ENCODE measurements around the gene DAB2IP.

The DAB2IP gene

DNA sequence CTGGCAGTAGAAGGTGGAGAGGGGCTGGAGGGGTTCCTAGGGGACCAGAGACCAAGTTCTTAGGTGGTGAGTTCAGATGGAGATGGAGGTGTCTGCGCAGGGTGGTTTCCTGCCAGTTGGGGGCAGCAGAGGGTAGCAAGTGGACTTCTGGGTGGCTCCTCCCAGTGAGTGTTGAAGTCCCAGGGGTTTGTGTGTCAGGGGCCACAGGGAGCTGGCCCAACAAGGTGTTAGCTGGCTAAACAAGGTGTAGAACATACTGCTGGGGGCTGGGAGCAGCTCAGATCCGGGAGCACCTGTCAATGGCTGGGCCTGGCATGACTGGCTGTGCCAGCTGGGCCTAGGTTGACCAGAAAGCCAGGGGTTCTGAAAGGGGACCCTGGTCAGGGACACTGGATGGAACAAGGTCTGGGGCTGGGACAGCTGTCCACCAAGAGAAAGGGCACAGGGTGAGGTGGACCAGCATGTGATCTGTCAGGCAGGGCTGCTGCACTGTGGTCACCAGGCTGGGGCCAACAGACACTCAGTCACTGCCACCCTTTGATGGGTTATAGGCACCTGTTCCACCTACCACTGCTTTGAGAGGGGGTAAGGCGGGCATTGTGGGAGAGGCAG is 35.6 kb downstream of the DAB2IP start:
- peak; percentile 43 for DNase-seq

GRCh38 chr9:121688146-121688680 is 36.8 kb downstream of the DAB2IP start:
- DNase-seq = no peak

- DNase-seq = no peak
Measured at GRCh38 chr9:121688681-121689080, 37.2 kb downstream of the DAB2IP start.

DNA sequence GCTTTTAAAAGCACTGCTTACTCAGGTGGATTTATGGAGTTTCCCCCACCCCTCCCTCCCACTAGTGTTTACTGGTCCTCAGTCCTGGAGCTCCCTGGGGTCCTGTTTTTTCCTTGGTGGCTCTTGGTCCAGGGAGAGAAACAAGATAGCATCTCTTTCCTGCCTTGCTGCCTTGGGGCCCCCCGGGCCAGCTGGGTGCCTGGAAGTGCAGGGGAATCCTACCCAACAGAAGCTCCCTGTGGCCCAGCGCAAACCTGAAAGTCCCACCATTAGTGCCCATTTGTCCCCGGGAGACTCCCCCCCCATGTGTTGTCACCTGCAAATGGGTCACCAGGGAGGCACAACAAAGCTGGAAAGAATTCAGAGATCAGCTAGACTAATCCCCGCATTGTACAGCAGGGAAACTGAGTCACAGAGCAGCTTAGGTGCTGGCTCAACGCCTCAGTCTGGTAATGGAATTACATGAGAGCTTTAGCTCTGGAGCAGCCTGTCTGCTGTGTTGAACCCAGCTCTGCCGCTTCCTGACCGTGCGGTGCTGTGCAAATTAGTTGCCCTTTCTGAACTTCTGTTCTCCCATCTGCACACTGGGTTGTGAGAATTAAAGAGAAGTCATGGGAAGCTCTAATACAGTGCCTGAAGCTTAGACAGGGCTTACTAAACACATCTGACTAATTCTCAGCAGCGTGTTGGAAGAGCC is 38.2 kb downstream of the DAB2IP start:
- no peak for DNase-seq

DNA sequence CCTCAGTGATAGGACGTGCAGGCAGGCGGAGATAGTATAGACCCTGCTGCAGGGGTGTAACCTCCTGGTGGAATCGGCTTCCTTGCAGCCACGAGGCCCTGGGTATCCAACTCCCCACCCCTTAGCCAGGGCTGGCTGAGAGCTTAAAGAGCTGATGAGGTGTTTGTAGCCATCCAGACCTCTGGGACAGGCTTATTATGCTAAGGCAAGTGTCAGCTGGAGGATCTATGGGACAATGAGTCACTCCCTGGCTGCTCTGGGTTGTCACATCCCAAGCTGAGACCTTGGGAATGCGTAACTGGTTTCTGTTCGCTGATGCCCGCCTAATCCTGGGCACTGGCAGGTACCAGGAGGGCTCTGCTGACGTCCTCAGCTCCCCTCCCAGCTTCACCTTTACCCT is 38.9 kb downstream of the DAB2IP start:
- no peak for DNase-seq

DNA sequence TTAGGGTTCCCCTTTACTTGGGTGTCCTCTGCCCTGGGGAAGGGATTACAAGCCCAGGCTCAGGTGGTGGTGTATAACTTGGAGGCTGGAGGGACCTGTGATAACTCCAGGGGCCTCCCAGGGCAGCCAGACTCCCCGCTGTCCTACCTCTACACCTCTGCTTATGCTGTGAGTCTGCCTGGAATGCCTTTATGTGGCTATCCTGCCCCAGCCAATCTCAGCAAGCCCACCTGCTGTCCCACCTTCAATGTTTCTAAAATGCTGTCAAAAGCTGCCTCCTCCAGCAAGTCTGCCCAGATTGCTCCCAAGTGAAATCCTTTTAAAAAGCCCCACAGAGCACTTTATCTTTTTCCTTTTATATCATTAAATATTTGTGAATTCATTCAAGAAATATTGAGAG is 39.3 kb downstream of the DAB2IP start:
- no peak for DNase-seq

- DNase-seq = no peak
Measured at GRCh38 chr9:121691890-121692289, 40.5 kb downstream of the DAB2IP start.

DNA sequence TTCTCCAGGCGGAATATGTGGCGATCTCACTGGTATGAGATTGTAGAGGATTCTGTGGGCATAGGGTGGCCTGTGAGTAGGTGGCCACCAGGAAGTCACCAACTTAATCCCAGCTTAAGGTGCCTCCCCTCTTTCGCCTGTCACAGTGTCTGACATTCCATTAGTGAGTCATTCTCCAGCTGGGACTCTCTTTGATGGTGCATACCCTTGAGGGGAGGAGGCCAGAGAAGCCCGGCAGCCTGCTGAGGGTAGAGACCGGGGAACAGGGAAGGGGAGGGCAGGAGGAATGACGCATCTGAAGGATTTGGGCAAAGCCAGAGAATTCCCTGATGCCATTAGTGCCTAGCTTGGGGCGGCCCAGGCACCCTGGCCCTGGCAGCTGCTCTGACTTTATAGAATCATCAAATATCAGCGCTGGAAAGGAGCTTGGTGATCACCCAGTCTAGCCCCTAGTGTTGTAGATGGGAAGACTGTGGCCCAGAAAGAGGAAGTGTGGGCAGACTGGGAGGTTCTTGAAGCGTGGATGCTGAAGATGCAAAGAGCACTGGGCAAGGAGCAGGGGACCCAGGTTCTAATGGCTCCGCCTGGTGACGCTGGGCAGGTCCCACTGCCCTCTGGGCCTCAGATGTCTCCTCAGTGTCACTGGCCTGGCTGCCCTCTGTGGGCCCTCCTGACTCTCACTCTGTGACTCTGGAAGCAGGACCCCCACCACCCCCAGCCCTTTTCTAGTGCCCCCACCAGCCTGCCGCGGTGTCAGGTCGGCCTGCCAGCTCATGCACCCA is 41.4 kb downstream of the DAB2IP start:
- no peak for DNase-seq

- no peak for DNase-seq
Measured at GRCh38 chr9:121693388-121693670, 41.9 kb downstream of the DAB2IP start.

- DNase-seq = no peak
Measured at GRCh38 chr9:121694001-121694400, 42.6 kb downstream of the DAB2IP start.

GRCh38 chr9:121694600-121694999 is 43.2 kb downstream of the DAB2IP start:
- DNase-seq = no peak

GRCh38 chr9:121696930-121697329 is 45.5 kb downstream of the DAB2IP start:
- no peak for DNase-seq

DNA sequence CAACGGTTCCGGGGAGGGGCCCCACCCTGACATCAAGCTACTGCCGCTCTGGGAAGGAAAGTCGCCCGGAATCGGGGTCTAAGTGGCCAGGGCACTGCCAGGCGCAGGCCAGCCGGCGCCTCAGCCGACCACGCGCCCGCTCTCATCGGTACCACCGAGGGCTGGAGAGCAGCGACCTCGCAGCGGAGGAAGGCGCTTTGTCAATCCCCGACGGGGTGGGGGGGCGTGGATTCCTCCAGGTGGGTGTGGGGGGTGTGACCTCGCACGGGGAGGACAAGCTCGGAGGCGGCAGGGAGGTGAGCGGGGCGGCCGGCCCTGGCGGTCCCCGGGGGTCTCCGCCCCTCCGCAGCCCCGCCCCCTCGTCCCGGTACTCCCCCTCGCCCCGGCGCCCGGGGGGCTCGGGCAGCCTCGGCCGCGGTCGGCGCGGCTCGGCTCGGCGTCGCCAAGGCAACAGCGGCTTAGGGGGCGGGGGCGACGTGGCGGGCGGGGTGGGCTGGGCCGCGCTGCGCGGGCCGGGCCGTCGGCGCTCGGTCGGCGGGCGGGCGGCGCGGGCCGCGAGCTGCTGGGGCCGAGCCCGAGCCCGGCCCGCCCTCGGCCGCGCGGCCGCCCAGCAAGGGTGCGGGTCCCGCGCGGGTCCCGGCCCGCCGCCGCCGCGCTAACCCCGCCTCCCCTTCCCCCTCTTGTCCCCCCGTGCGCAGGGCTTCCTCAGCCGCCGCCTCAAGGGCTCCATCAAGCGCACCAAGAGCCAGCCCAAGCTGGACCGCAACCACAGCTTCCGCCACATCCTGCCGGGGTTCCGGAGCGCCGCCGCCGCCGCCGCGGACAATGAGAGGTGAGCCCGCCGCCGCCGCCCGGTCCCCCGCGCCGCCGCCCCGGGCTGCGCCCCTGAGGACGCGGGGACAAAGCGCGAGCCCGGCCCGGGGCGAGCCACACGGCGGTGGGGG is 47.5 kb downstream of the DAB2IP start:
- DNase-seq = peak; percentile 25

- DNase-seq = no peak
Measured at GRCh38 chr9:121699571-121700164, 48.2 kb downstream of the DAB2IP start.

DNA sequence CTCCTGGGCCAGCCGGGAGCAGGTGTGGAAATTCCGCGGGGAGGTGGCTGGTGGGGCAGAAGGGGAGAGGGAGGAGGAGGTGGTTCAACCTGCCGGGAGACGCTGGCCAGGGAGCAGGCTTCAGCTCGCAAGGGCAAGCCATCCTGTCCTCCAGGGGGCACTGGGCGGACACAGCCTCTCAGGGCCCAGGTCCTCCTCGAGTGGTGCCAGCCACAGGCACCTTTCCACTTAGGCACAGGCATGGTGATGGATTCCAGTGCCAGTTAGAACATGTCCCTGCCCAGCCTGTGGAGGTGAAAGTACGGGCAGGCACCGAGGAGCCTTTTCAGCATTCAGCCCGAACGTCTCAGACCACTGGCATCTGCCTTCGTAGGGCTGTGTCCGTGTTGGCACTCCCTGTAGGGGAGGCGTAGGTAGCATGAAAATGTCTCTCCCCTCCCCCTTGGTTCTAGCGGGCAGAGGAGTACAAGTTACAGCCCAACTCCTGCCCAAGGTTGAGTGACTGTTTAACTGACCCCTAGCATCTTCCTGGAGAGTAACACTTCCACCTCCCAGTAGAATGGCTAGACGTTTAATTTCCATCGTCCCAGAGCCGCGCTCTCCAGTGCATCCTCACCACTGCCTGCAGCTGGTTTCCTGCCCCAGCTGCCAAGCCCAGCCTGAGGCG is 48.9 kb downstream of the DAB2IP start:
- peak; percentile 77 for DNase-seq

GRCh38 chr9:121700832-121701419 is 49.5 kb downstream of the DAB2IP start:
- DNase-seq = peak; percentile 16

DNA sequence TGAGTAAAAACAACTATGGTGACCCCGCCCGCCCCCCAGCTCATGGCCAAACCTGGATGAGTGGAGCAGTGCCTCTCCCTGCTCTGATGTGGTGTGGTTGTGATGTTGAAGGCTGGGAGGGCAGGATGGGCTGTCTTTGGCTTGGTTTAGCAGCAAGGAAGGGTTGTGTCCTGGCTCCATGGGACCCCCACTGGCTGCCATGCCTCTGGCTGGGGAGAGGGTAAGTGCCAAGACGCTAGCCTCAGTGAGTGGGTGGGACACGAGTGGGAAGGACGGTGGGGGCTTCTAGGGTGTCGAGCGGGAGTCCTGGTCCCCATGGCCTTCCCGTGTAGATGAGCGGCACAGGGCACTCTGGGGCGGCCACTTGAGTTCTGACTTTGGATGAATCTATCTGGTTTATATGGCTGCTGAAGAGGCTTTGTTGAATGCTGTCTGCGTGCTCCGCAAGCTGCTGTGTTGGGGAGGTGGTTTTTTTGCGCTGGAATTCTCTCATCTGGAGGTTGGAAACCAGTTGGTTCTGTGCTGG is 50.4 kb downstream of the DAB2IP start:
- no peak for DNase-seq

- no peak for DNase-seq
Measured at GRCh38 chr9:121703014-121703734, 51.7 kb downstream of the DAB2IP start.

GRCh38 chr9:121704281-121704680 is 52.8 kb downstream of the DAB2IP start:
- no peak for DNase-seq

DNA sequence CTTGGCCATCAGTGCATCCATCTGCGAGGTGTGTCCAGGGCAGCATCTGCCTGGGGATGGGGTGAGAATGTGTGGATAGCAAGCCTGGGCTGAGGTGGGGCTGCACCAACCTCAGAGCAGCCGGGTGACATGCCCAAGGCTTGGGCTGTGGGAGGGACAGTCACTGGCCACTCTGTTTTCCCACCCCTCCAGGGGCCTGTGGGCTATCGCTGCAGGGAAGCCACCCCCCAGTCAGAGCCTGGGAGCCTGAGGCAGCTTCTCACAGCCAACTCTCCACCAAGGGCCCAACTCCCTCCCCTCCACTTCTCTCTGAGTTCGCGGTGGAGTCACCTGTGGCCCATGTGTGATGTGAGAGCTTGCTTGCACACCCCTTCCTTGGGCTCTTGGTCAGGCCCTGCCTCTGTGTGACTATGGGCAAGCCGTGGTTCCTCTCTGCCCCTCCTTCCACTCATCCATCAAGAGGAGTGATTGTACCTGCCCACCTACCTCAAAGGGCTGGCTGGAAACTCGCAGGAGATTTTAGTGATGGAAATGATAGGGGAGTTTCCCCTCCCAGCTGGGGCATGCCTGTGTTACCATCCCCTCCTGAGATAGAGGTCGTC is 54.8 kb downstream of the DAB2IP start:
- no peak for DNase-seq

Measured in DMS79 (cell line).